Measurements from ENCODE around the gene ANXA1.
A peak's percentile ranks its signal among the peaks of the same experiment; 100 is the strongest.

ANXA1 gene

GRCh38 chr9:73151653-73152542, at the start of gene ANXA1:
Gene ANXA1 (plus strand): TSS chr9:73151865. CDS start chr9:73158536, 6,671 bp downstream.
- peak; percentile 87 for DNase-seq (ENCODE audit: low read depth, low spot score)

- DNase-seq (ENCODE audit: low read depth, low spot score) = no peak
Measured at GRCh38 chr9:73104342-73104741, 47.3 kb upstream of the ANXA1 start.

- no peak for DNase-seq (ENCODE audit: low read depth, low spot score)
Measured at GRCh38 chr9:73104921-73105320, 46.7 kb upstream of the ANXA1 start.

- DNase-seq (ENCODE audit: low read depth, low spot score) = peak; percentile 71
Measured at GRCh38 chr9:73107489-73108069, 44.1 kb upstream of the ANXA1 start.

- DNase-seq (ENCODE audit: low read depth, low spot score) = no peak
Measured at GRCh38 chr9:73114058-73114457, 37.6 kb upstream of the ANXA1 start.

GRCh38 chr9:73114958-73115357, 36.7 kb upstream of the ANXA1 start:
- peak; percentile 12 for DNase-seq (ENCODE audit: low read depth, low spot score)

- DNase-seq (ENCODE audit: low read depth, low spot score) = peak; percentile 63
Measured at GRCh38 chr9:73116031-73116430, 35.6 kb upstream of the ANXA1 start.

- no peak for DNase-seq (ENCODE audit: low read depth, low spot score)
Measured at GRCh38 chr9:73116880-73117279, 34.8 kb upstream of the ANXA1 start.

- no peak for DNase-seq (ENCODE audit: low read depth, low spot score)
Measured at GRCh38 chr9:73118286-73118685, 33.4 kb upstream of the ANXA1 start.

GRCh38 chr9:73118898-73119554, 32.6 kb upstream of the ANXA1 start:
- DNase-seq (ENCODE audit: low read depth, low spot score) = peak; percentile 17

- no peak for DNase-seq (ENCODE audit: low read depth, low spot score)
Measured at GRCh38 chr9:73121375-73121935, 30.2 kb upstream of the ANXA1 start.

GRCh38 chr9:73125651-73126050, 26.0 kb upstream of the ANXA1 start:
- no peak for DNase-seq (ENCODE audit: low read depth, low spot score)

GRCh38 chr9:73129941-73130685, 21.6 kb upstream of the ANXA1 start:
- DNase-seq (ENCODE audit: low read depth, low spot score) = no peak

GRCh38 chr9:73131461-73131860, 20.2 kb upstream of the ANXA1 start:
- DNase-seq (ENCODE audit: low read depth, low spot score) = no peak

- DNase-seq (ENCODE audit: low read depth, low spot score) = peak; percentile 89
Measured at GRCh38 chr9:73132034-73132776, 19.5 kb upstream of the ANXA1 start.

GRCh38 chr9:73133022-73133651, 18.5 kb upstream of the ANXA1 start:
- no peak for DNase-seq (ENCODE audit: low read depth, low spot score)

- DNase-seq (ENCODE audit: low read depth, low spot score) = peak; percentile 54
Measured at GRCh38 chr9:73133921-73134407, 17.7 kb upstream of the ANXA1 start.

- no peak for DNase-seq (ENCODE audit: low read depth, low spot score)
Measured at GRCh38 chr9:73135394-73135793, 16.3 kb upstream of the ANXA1 start.

GRCh38 chr9:73137286-73137899, 14.3 kb upstream of the ANXA1 start:
- peak; percentile 74 for DNase-seq (ENCODE audit: low read depth, low spot score)

- no peak for DNase-seq (ENCODE audit: low read depth, low spot score)
Measured at GRCh38 chr9:73137914-73138313, 13.8 kb upstream of the ANXA1 start.

Data from astrocyte of the hippocampus (primary cell).